Suprapubic skin (tissue), 4 donors: Measurements from ENCODE around the gene HMGCS2. TPM values are rescaled to one million over a fixed set of nuclear protein-coding genes. Genes with fewer than 3 reads are reported as not detected.
A peak's percentile ranks its signal among the peaks of the same experiment; 100 is the strongest.

Experiments
- DNase-seq, 2 donors: peaks; one replicate each; pipeline ENCODE4 v3.0.0-alpha.2; 2019; ENCODE audit warnings: low spot score in 2 of 2
- H3K27ac ChIP-seq: fragments of 200-600 bp; sonication (generic); one replicate; pipeline ENCODE4 v1.5.1; 2019
- H3K27me3 ChIP-seq: fragments of 200-600 bp; sonication (generic); one replicate; pipeline ENCODE4 v1.5.1; 2019
- H3K36me3 ChIP-seq: fragments of 200-600 bp; sonication (generic); one replicate; pipeline ENCODE4 v1.5.1; 2019
- H3K4me1 ChIP-seq: fragments of 200-600 bp; sonication (generic); one replicate; pipeline ENCODE4 v1.5.1; 2019
- H3K4me3 ChIP-seq: fragments of 200-600 bp; sonication (generic); one replicate; pipeline ENCODE4 v1.5.1; 2019; ENCODE audit warnings: mild to moderate bottlenecking
- H3K9me3 ChIP-seq: fragments of 200-600 bp; sonication (generic); one replicate; pipeline ENCODE4 v1.5.1; 2019
- EP300 ChIP-seq: sonication (generic); formaldehyde crosslinking; IDR thresholded peaks from one replicate; pipeline ENCODE4 v1.6.1; 2017; ENCODE audit warnings: antibody characterized with exemption
- POLR2A ChIP-seq, 2 donors: fragments of 450-650 bp; IDR thresholded peaks; one replicate each; pipeline ENCODE4 v1.6.1; 2017; ENCODE audit warnings: antibody characterized with exemption in 2 of 2, mild to moderate bottlenecking in 2 of 2, moderate library complexity in 2 of 2
- POLR2AphosphoS5 ChIP-seq, 3 donors: sonication (generic); formaldehyde crosslinking; IDR thresholded peaks; one replicate each; pipeline ENCODE4 v1.6.1; 2017; ENCODE audit warnings: antibody characterized with exemption in 3 of 3
- WGBS: methylation state at CpG from one replicate; pipeline ENCODE4 v1.1.5; 2018; 5-methylcytosine and 5-hydroxymethylcytosine counted together
- total RNA-seq, 4 donors: library from RNA; depleted of rRNA; stranded (reverse); fragments of >200 nt; gene quantifications; one replicate each; pipeline ENCODE4 v1.1.0, GENCODE V29; 2016
- TF ChIP-seq, protein P1 (sequence below), 2 donors: fragments of 200-600 bp in 1 of 2; fragments of 450-650 bp in 1 of 2; sonication (generic) in 1 of 2; IDR thresholded peaks; one replicate each; pipeline ENCODE4 v1.5.1; 2016 to 2019; ENCODE audit warnings: antibody characterized with exemption in 2 of 2, mild to moderate bottlenecking in 1 of 2, moderate library complexity in 1 of 2

The HMGCS2 gene
- total RNA-seq, 4 donors from 2014 or later, result 20.9 to 389 (median 33.5) TPM

DNA sequence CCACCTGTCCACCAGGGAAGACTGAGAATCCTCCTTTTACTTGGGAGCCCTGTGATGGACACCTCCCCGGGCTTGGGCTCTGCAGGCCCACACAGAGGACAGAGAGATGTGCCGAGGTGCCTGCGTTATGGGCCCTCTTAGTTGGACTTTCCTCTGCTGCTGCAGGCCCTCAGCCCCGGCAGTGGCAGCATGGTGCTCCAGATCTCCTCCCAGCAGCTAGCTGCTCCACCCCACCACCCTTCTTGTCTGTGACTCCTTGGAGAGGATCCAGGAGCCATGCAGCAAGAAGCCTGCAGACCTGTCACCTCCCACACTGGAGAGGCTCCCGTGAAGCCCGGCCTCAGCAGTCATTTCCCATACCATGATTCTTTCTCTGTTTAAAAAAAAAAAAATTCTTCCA lies 29.6 kb downstream of the HMGCS2 start:
- peaks cover 42% of the 10 kb centered on the region for H3K4me1 ChIP-seq
- no peaks in the 10 kb centered on the region for H3K9me3 ChIP-seq
- no peak overlapping the region for H3K27ac ChIP-seq
- no peak for DNase-seq
- TF ChIP-seq EP300, result no peak
- TF ChIP-seq, protein P1, sequence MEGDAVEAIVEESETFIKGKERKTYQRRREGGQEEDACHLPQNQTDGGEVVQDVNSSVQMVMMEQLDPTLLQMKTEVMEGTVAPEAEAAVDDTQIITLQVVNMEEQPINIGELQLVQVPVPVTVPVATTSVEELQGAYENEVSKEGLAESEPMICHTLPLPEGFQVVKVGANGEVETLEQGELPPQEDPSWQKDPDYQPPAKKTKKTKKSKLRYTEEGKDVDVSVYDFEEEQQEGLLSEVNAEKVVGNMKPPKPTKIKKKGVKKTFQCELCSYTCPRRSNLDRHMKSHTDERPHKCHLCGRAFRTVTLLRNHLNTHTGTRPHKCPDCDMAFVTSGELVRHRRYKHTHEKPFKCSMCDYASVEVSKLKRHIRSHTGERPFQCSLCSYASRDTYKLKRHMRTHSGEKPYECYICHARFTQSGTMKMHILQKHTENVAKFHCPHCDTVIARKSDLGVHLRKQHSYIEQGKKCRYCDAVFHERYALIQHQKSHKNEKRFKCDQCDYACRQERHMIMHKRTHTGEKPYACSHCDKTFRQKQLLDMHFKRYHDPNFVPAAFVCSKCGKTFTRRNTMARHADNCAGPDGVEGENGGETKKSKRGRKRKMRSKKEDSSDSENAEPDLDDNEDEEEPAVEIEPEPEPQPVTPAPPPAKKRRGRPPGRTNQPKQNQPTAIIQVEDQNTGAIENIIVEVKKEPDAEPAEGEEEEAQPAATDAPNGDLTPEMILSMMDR (IDR thresholded peaks at IDR 0.05), result no peak
- no peak for TF ChIP-seq POLR2A (IDR thresholded peaks at IDR 0.05)
- TF ChIP-seq POLR2AphosphoS5 (IDR thresholded peaks at IDR 0.05), result no peak
- H3K4me3 ChIP-seq, result no peak overlapping the region
- no peaks in the 10 kb centered on the region for H3K27me3 ChIP-seq
- 69% methylated on average over 6 of the region's 6 CpGs for WGBS
- H3K36me3 ChIP-seq, result peaks cover 27% of the 10 kb centered on the region

DNA sequence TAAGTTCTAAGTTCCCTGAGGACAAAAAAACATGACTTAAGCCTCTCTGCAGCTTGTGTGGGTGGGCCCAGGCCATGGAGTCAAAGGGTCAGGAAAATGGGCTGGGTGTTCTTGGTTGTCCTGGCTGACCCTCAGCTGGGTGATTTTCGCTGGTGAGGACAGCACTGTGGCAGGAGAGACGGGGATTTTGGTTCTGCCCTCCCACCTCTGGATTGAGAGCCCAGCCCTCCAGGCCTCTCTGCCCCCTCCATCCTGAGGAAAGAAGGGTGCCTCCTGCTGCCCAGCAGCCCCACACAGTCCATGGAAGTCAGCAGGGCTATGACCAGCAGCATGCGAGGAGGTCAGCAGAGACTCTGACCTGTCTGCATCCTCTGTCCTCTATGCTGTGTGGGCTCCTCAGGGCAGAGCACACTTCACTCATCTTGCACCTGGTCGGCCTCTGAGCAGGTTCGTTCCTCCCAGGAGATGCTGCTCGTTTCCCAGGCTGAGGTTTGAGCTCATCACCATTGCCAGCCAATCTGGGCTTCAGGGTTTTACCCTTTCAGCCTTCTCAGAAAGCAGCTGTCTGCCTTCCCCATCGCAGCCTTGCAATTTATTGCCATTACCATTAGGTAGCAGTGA lies 30.5 kb downstream of the HMGCS2 start:
- Histone ChIP-seq H3K4me3 (no peak overlapping the region), H3K27ac (no peak overlapping the region), H3K27me3 (no peaks in the 10 kb centered on the region), H3K36me3 (peaks cover 27% of the 10 kb centered on the region), H3K4me1 (peaks cover 33% of the 10 kb centered on the region), H3K9me3 (no peaks in the 10 kb centered on the region)
- no peak for DNase-seq
- 66% methylated on average over 2 of the region's 7 CpGs for WGBS
- no peak for TF ChIP-seq POLR2A (IDR thresholded peaks at IDR 0.05)
- TF ChIP-seq POLR2AphosphoS5 (IDR thresholded peaks at IDR 0.05), result no peak
- TF ChIP-seq, protein P1 (IDR thresholded peaks at IDR 0.05), result no peak
- no peak for TF ChIP-seq EP300

GRCh38 chr1:119737040-119737682 lies 31.5 kb downstream of the HMGCS2 start:
- Histone ChIP-seq H3K27me3 (no peaks in the 10 kb centered on the region), H3K27ac (peak overlapping the region; percentile 40), H3K9me3 (no peaks in the 10 kb centered on the region), H3K4me3 (no peak overlapping the region), H3K36me3 (peaks cover 27% of the 10 kb centered on the region), H3K4me1 (peaks cover 23% of the 10 kb centered on the region)
- 65% methylated on average over 16 of the region's 16 CpGs for WGBS
- TF ChIP-seq POLR2A (IDR thresholded peaks at IDR 0.05) (no peak), POLR2AphosphoS5 (IDR thresholded peaks at IDR 0.05) (no peak), EP300 (no peak)
- TF ChIP-seq, protein P1 (IDR thresholded peaks at IDR 0.05), result no peak
- no peak for DNase-seq

DNA sequence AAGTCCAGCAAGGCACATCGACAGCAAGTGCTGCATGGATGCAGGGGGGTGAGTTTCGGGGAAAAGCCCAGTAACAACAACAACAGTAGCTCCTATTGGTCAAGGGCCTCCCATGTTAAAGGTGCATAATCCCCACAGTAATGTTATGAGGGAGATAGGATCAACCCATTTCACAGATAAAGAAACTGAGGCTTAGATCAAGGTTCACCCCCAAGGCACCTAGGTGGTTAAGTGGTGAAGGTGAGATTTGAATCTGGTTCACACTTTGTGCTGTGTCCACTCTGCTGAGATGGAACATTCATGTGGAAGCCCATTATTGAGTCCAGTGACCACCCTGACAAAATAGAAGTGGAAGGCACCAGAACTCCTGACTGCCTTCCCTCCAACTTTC lies 32.1 kb downstream of the HMGCS2 start:
- Histone ChIP-seq H3K27ac (peak overlapping the region; percentile 40), H3K27me3 (no peaks in the 10 kb centered on the region), H3K4me3 (no peak overlapping the region), H3K36me3 (peaks cover 28% of the 10 kb centered on the region), H3K9me3 (no peaks in the 10 kb centered on the region), H3K4me1 (peaks cover 21% of the 10 kb centered on the region)
- no peak for DNase-seq
- TF ChIP-seq EP300 (no peak), POLR2AphosphoS5 (IDR thresholded peaks at IDR 0.05) (no peak), POLR2A (IDR thresholded peaks at IDR 0.05) (no peak)
- TF ChIP-seq, protein P1 (IDR thresholded peaks at IDR 0.05), result no peak
- 86% methylated on average over 2 of the region's 2 CpGs for WGBS

GRCh38 chr1:119735217-119735616 lies 33.5 kb downstream of the HMGCS2 start:
- TF ChIP-seq POLR2A (IDR thresholded peaks at IDR 0.05) (no peak), EP300 (no peak), POLR2AphosphoS5 (IDR thresholded peaks at IDR 0.05) (no peak)
- TF ChIP-seq, protein P1 (IDR thresholded peaks at IDR 0.05), result no peak
- no peaks in the 10 kb centered on the region for H3K27me3 ChIP-seq
- DNase-seq, result no peak
- H3K27ac ChIP-seq, result peak overlapping the region; percentile 38
- no peaks in the 10 kb centered on the region for H3K9me3 ChIP-seq
- peaks cover 40% of the 10 kb centered on the region for H3K36me3 ChIP-seq
- H3K4me3 ChIP-seq, result no peak overlapping the region
- 96% methylated on average over 14 of the region's 14 CpGs for WGBS
- peaks cover 21% of the 10 kb centered on the region for H3K4me1 ChIP-seq
